HFFc6 (cell line): Measurements from ENCODE around the gene MASTL. TPM values are rescaled to one million over a fixed set of nuclear protein-coding genes. Genes with fewer than 3 reads are reported as not detected.

Experiments used
- DNase-seq: peaks from one replicate; pipeline ENCODE4 v3.0.0-alpha.2; 2018
- H3K27ac Mint-ChIP-seq: 2 replicates; pipeline ENCODE4 v1.8.0; 2020; ENCODE audit warnings: mild to moderate bottlenecking, mixed read lengths
- H3K27me3 Mint-ChIP-seq: 2 replicates; pipeline ENCODE4 v1.8.0; 2021; ENCODE audit warnings: mild to moderate bottlenecking, moderate library complexity, mixed read lengths; ENCODE audit not compliant: insufficient read depth
- H3K36me3 Mint-ChIP-seq: 2 replicates; pipeline ENCODE4 v1.8.0; 2021; ENCODE audit warnings: low read depth, mixed read lengths
- H3K4me1 Mint-ChIP-seq: 2 replicates; pipeline ENCODE4 v1.8.0; 2020; ENCODE audit warnings: low read depth, mixed read lengths
- H3K4me3 Mint-ChIP-seq: 2 replicates; pipeline ENCODE4 v1.8.0; 2020; ENCODE audit warnings: mild to moderate bottlenecking, moderate library complexity, mixed read lengths
- H3K9me3 Mint-ChIP-seq: 2 replicates; pipeline ENCODE4 v1.8.0; 2020; ENCODE audit warnings: mild to moderate bottlenecking, mixed read lengths
- CTCF ChIP-seq: fragments of 200-600 bp; sonication (generic); IDR thresholded peaks from 2 replicates; pipeline ENCODE4 v1.5.0; 2021; ENCODE audit warnings: antibody characterized with exemption, mild to moderate bottlenecking
- long read RNA-seq: library from polyadenylated mRNA; unstranded; transcript quantifications from one replicate; pipeline ENCODE4 v2.0.0, GENCODE V29; 2019
- total RNA-seq, 6 experiments: library from RNA; stranded (reverse); fragmentation: NEBNext Ultra II Directional; extraction: Animal tissue kit (Norgen Biotek cat#: 25700); gene quantifications; 2 replicates in 1 of 6; 3 replicates in 5 of 6; pipeline ENCODE4 v1.2.3, GENCODE V29; 2021

The MASTL gene
- 10 to 100 TPM in 5 of 6 experiments, 1 to 10 TPM in 1; 8.2 to 14.3 (median 13.0) TPM for total RNA-seq
- long read RNA-seq, partial matches to known transcripts, result 5 of 6 reads
- long read RNA-seq, other reads (novel, unspliced or antisense), result 0 of 6 reads

GRCh38 chr10:27155066-27155754, at the start of gene MASTL:
Gene MASTL (plus strand): TSS chr10:27155352. CDS start chr10:27155427, 75 bp downstream.
- Mint-ChIP-seq H3K9me3 (no peaks in the 10 kb centered on the region), H3K4me3 (peak within 1 kb of the TSS; percentile 97), H3K36me3 (peaks cover 35% of the 10 kb centered on the region), H3K4me1 (peaks cover 41% of the 10 kb centered on the region), H3K27me3 (peaks cover 13% of the 10 kb centered on the region), H3K27ac (peak within 1 kb of the TSS; percentile 100)
- peak; percentile 88 for DNase-seq
- TF ChIP-seq CTCF, result no peak

GRCh38 chr10:27108165-27108564, 47.0 kb upstream of the MASTL start:
- Mint-ChIP-seq H3K36me3 (peaks cover 29% of the 10 kb centered on the region), H3K4me3 (no peak overlapping the region), H3K27ac (no peak overlapping the region), H3K27me3 (no peaks in the 10 kb centered on the region; the same call in 1 of the 2 replicates), H3K4me1 (no peaks in the 10 kb centered on the region), H3K9me3 (no peaks in the 10 kb centered on the region)
- DNase-seq, result no peak
- TF ChIP-seq CTCF, result no peak

- H3K27me3 Mint-ChIP-seq, result no peaks in the 10 kb centered on the region
- peaks cover 33% of the 10 kb centered on the region for H3K36me3 Mint-ChIP-seq
- DNase-seq, result no peak
- H3K4me3 Mint-ChIP-seq, result no peak overlapping the region
- H3K9me3 Mint-ChIP-seq, result no peaks in the 10 kb centered on the region
- peaks cover 10% of the 10 kb centered on the region; the same call in 1 of the 2 replicates for H3K4me1 Mint-ChIP-seq
- TF ChIP-seq CTCF, result no peak
- no peak overlapping the region for H3K27ac Mint-ChIP-seq
Observed at GRCh38 chr10:27134371-27134770, 20.8 kb upstream of the MASTL start.

GRCh38 chr10:27138277-27138676, 16.9 kb upstream of the MASTL start:
- H3K9me3 Mint-ChIP-seq, result no peaks in the 10 kb centered on the region
- H3K36me3 Mint-ChIP-seq, result peaks cover 21% of the 10 kb centered on the region
- 0 out of 2 replicates have a peak, but pooled peaks cover 1% of the 10 kb centered on the region for H3K27me3 Mint-ChIP-seq
- no peaks in the 10 kb centered on the region for H3K4me1 Mint-ChIP-seq
- H3K27ac Mint-ChIP-seq, result no peak overlapping the region
- DNase-seq, result no peak
- no peak for TF ChIP-seq CTCF
- H3K4me3 Mint-ChIP-seq, result no peak overlapping the region

- Mint-ChIP-seq H3K4me1 (peaks cover 5% of the 10 kb centered on the region), H3K9me3 (no peaks in the 10 kb centered on the region), H3K27me3 (0 out of 2 replicates have a peak, but pooled peaks cover 1% of the 10 kb centered on the region), H3K4me3 (no peak overlapping the region), H3K27ac (peak overlapping the region; percentile 43; the same call in 1 of the 2 replicates), H3K36me3 (peaks cover 29% of the 10 kb centered on the region)
- no peak for DNase-seq
- TF ChIP-seq CTCF, result no peak
Observed at GRCh38 chr10:27143686-27144085, 11.5 kb upstream of the MASTL start.
